OCI-LY3 (cell line): ENCODE data around the gene FPR1.

Experiments used
- H2AFZ ChIP-seq: fragments of 200-600, 300-600 bp; shearing (Covaris generic); 2 replicates; pipeline ENCODE4 v1.6.0; 2014; ENCODE audit warnings: antibody characterized with exemption, low read depth, low read length
- H3K27ac ChIP-seq: fragments of 200-600, 300-600 bp; sonication (generic); 2 replicates; pipeline ENCODE4 v1.5.1; 2014; ENCODE audit warnings: mild to moderate bottlenecking, low read length, moderate library complexity, mixed read lengths
- H3K27me3 ChIP-seq: fragments of 200-600, 300-600 bp; sonication (generic); 2 replicates; pipeline ENCODE4 v1.6.1; 2014; ENCODE audit warnings: low read depth, low read length, mixed read lengths
- H3K36me3 ChIP-seq: fragments of 200-600, 300-600 bp; sonication (generic); replicated peaks from 2 replicates; pipeline ENCODE3; 2014; ENCODE audit warnings: low read depth, low read length, mixed read lengths
- H3K4me1 ChIP-seq: fragments of 300-600, 200-600 bp; sonication (generic); 2 replicates; pipeline ENCODE4 v1.6.1; 2014; ENCODE audit warnings: low read length, mixed read lengths
- H3K4me2 ChIP-seq: fragments of 200-600, 300-600 bp; sonication (generic); 2 replicates; pipeline ENCODE4 v1.6.1; 2014; ENCODE audit warnings: low read length, mixed read lengths
- H3K4me3 ChIP-seq: fragments of 300-600, 200-600 bp; sonication (generic); 2 replicates; pipeline ENCODE4 v1.5.1; 2014; ENCODE audit warnings: antibody characterized with exemption, mild to moderate bottlenecking, low read length, moderate library complexity
- H3K79me2 ChIP-seq: fragments of 300-600, 200-600 bp; shearing (Covaris generic); 2 replicates; pipeline ENCODE4 v1.6.1; 2014; ENCODE audit warnings: mild to moderate bottlenecking, low read length, mixed read lengths
- H3K9ac ChIP-seq: fragments of 300-600, 200-600 bp; shearing (Covaris generic); 2 replicates; pipeline ENCODE4 v1.6.0; 2014; ENCODE audit warnings: mild to moderate bottlenecking, low read length, moderate library complexity
- H3K9me3 ChIP-seq: fragments of 200-600, 300-600 bp; shearing (Covaris generic); 2 replicates; pipeline ENCODE4 v1.6.1; 2014; ENCODE audit warnings: low read length, mixed read lengths; ENCODE audit not compliant: insufficient read depth
- H4K20me1 ChIP-seq: fragments of 200-600, 300-600 bp; sonication (generic); 2 replicates; pipeline ENCODE4 v1.6.1; 2016; ENCODE audit warnings: low read length, mixed read lengths; ENCODE audit not compliant: insufficient read depth
- EZH2phosphoT487 ChIP-seq: fragments of 200-600 bp; shearing (Covaris generic); IDR thresholded peaks from 2 replicates; pipeline ENCODE4 v1.6.1; 2018; ENCODE audit warnings: antibody characterized with exemption, mixed run types, low read depth
- TF ChIP-seq, protein P1 (sequence below): fragments of 200-600, 300-600 bp; sonication (generic); IDR thresholded peaks from 2 replicates; pipeline ENCODE4 v1.5.1; 2014; ENCODE audit warnings: antibody characterized with exemption, low read length, low read depth

FPR1 gene

DNA sequence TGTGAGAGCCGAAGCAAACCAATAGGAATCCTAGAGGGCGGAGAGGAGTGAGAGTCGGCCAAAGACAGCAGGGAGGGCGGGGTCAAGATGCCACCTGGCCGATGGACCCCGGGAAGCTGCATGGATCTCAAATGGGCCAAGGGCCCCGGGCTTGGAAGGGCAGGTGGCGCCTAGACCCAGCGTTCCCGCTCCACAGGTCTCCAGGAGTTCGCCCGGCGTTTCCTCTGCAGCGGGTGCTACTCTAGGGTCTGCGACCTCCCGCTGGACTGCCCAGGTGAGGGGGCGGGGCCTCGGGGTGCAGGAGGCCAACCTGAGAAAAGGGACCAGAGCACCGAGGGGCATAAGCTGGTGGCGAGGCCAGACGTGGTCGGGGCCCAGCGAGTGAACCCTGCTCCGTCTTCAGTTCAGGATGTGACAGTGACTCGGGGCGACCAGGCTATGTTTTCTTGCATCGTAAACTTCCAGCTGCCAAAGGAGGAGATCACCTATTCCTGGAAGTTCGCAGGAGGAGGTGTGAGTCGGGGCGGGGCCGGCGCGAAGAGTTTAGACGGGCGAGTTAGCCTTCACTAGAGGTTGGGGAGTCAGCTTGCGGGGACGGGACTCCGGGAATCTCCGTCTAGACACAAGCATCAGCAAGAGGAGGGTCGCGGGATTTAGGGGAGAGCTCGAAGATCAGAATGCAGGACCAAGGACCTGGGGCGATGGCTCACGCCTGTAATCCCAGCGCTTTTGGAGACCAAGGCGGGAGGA lies 48.7 kb downstream of the FPR1 start:
- TF ChIP-seq, protein P1, sequence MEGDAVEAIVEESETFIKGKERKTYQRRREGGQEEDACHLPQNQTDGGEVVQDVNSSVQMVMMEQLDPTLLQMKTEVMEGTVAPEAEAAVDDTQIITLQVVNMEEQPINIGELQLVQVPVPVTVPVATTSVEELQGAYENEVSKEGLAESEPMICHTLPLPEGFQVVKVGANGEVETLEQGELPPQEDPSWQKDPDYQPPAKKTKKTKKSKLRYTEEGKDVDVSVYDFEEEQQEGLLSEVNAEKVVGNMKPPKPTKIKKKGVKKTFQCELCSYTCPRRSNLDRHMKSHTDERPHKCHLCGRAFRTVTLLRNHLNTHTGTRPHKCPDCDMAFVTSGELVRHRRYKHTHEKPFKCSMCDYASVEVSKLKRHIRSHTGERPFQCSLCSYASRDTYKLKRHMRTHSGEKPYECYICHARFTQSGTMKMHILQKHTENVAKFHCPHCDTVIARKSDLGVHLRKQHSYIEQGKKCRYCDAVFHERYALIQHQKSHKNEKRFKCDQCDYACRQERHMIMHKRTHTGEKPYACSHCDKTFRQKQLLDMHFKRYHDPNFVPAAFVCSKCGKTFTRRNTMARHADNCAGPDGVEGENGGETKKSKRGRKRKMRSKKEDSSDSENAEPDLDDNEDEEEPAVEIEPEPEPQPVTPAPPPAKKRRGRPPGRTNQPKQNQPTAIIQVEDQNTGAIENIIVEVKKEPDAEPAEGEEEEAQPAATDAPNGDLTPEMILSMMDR, result no peak
- TF ChIP-seq EZH2phosphoT487, result no peak
- 0 out of 2 replicates have a peak overlapping the region, but pooled peaks have one; percentile 75 for H2AFZ ChIP-seq
- H3K36me3 ChIP-seq, result peaks cover 15% of the 10 kb centered on the region
- H4K20me1 ChIP-seq, result no peaks in the 10 kb centered on the region
- no peaks in the 10 kb centered on the region for H3K27me3 ChIP-seq
- no peaks in the 10 kb centered on the region for H3K9me3 ChIP-seq
- peaks cover 8% of the 10 kb centered on the region; the same call in 1 of the 2 replicates for H3K4me1 ChIP-seq
- H3K79me2 ChIP-seq, result peaks cover 13% of the 10 kb centered on the region
- H3K9ac ChIP-seq, result 0 out of 2 replicates have a peak overlapping the region, but pooled peaks have one; percentile 92
- peak overlapping the region; percentile 67 for H3K4me2 ChIP-seq
- peak overlapping the region; percentile 87 for H3K4me3 ChIP-seq
- no peak overlapping the region for H3K27ac ChIP-seq

DNA sequence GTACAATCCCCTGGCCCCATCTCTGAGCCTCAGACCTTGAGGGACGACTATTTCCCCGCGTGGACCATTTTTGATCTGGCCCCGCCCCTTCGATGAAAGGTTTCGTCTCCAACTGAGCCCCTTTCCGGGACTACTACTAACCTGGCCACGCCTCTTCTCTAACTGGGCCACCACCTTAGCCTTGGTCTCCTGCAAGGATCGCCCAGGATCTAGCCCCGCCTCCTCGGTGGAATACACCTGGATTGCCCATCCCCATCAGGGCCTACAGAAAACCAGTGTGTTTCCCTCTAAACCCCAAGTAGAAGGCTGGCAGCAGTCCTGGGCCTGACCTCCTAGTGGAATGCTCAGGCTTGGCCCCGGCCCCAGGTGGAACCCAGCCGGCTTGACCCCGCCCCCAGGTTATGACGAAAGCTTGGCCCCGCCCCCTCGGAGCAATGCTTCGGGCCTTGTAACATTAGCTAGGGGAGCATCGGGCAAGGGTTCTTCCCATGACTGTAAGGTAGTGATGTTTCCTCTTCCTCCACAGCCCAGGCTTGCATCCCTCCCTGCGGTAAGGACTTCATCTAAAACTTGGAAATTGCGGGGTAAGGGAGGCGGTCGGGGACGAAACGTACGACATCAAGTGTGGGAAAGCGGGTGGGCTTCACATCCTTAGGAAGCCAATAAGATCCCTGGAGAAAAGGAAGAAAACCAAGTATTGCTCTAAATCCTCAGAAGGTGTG lies 49.4 kb downstream of the FPR1 start:
- Histone ChIP-seq H3K27ac (no peak overlapping the region), H4K20me1 (no peaks in the 10 kb centered on the region), H3K9me3 (no peaks in the 10 kb centered on the region), H3K4me1 (peaks cover 8% of the 10 kb centered on the region; the same call in 1 of the 2 replicates), H3K79me2 (peaks cover 13% of the 10 kb centered on the region), H3K4me2 (no peak overlapping the region), H2AFZ (no peak overlapping the region), H3K9ac (no peak overlapping the region), H3K36me3 (peaks cover 12% of the 10 kb centered on the region), H3K27me3 (no peaks in the 10 kb centered on the region), H3K4me3 (no peak overlapping the region)
- no peak for TF ChIP-seq EZH2phosphoT487
- TF ChIP-seq, protein P1, result no peak

DNA sequence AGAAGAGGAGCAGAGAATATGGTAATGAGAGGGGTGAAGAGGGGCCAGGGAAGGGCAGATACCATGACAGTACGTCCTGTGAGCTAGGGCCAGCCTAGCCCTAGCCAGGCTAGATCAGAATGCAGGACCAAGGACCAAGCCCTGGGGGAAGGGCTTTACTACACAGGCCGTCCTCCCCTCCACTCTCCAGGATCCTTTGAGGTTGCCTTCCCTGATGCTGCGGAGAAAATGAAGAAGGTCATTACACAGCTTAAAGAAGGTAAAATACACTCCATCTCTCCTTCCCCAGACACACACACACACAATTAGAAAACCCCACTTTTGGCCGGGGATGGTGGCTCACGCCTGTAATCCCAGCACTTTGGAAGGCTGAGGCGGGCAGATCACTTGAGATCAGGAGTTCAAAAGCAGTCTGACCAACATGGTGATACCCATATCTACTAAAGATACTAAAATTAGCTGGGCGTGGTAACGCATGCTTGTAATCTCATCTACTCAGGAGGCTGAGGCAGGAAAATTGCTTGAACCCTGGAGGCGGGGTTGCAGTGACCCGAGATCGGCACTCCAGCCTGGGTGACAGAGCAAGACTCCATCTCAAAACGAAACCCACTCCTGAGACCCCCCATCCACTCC lies 50.1 kb downstream of the FPR1 start:
- TF ChIP-seq, protein P1, result no peak
- no peak for TF ChIP-seq EZH2phosphoT487

DNA sequence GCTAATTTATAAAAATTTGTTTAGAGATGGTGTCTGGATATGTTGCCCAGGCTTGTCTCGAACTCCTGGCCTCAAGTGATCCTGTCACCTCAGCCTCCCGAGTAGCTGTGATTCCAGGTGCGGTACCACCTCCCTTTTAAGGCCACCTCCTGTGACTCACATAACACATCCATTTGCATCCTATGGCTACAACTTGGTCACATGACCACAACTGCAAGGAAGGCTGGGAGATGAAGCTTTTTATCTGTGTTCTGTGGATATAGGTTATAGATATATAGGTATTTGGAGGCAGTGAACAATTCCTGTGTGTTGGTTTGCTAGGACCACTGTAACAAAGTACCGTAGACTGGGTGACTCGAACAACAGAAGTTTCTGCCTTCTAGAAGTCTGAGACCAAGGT lies 52.5 kb downstream of the FPR1 start:
- no peak overlapping the region for H3K4me2 ChIP-seq
- H3K4me1 ChIP-seq, result peaks cover 3% of the 10 kb centered on the region; the same call in 1 of the 2 replicates
- H3K36me3 ChIP-seq, result no peaks in the 10 kb centered on the region
- H2AFZ ChIP-seq, result no peak overlapping the region
- H3K27me3 ChIP-seq, result no peaks in the 10 kb centered on the region
- no peaks in the 10 kb centered on the region for H3K9me3 ChIP-seq
- TF ChIP-seq, protein P1, result no peak
- no peak for TF ChIP-seq EZH2phosphoT487
- no peak overlapping the region for H3K9ac ChIP-seq
- H3K27ac ChIP-seq, result no peak overlapping the region
- H4K20me1 ChIP-seq, result no peaks in the 10 kb centered on the region
- peaks cover under 1% of the 10 kb centered on the region; the same call in 1 of the 2 replicates for H3K79me2 ChIP-seq
- no peak overlapping the region for H3K4me3 ChIP-seq

More for the DNA sequence above, 50.1 kb downstream of the FPR1 start:
- Histone ChIP-seq H4K20me1 (no peaks in the 10 kb centered on the region), H3K9ac (no peak overlapping the region), H3K4me2 (no peak overlapping the region), H3K4me3 (no peak overlapping the region), H3K4me1 (peaks cover 8% of the 10 kb centered on the region; the same call in 1 of the 2 replicates), H3K9me3 (no peaks in the 10 kb centered on the region), H2AFZ (no peak overlapping the region), H3K36me3 (peaks cover 12% of the 10 kb centered on the region), H3K27me3 (no peaks in the 10 kb centered on the region), H3K27ac (no peak overlapping the region), H3K79me2 (peaks cover 13% of the 10 kb centered on the region)
